OCI-LY1 (cell line): ENCODE data around the gene SLCO3A1.

Source experiments
- H2AFZ ChIP-seq: fragments of 200-600 bp; sonication (generic), shearing (Covaris generic); 2 replicates; pipeline ENCODE4 v1.6.0; 2014; ENCODE audit warnings: antibody characterized with exemption, mild to moderate bottlenecking, low read length
- H3F3A ChIP-seq: fragments of 200-600 bp; sonication (generic), shearing (Covaris generic); 2 replicates; pipeline ENCODE4 v1.6.0; 2014; ENCODE audit warnings: mild to moderate bottlenecking, antibody characterized with exemption, low read length, moderate library complexity; ENCODE audit not compliant: insufficient read depth
- H3K27ac ChIP-seq: fragments of 200-600 bp; sonication (generic); 2 replicates; pipeline ENCODE4 v1.5.1; 2014; ENCODE audit warnings: low read length, mixed run types, mild to moderate bottlenecking, low read depth; ENCODE audit not compliant: poor library complexity, severe bottlenecking
- H3K27me3 ChIP-seq: fragments of 200-600 bp; sonication (generic); 2 replicates; pipeline ENCODE4 v1.6.0; 2014; ENCODE audit warnings: antibody characterized with exemption, mild to moderate bottlenecking, low read length, moderate library complexity; ENCODE audit not compliant: insufficient read depth
- H3K36me3 ChIP-seq: fragments of 200-600 bp; sonication (generic); 2 replicates; pipeline ENCODE4 v1.6.1; 2014; ENCODE audit warnings: mild to moderate bottlenecking, antibody characterized with exemption, low read length, moderate library complexity, mixed read lengths; ENCODE audit not compliant: insufficient read depth
- H3K4me1 ChIP-seq: fragments of 200-600 bp; sonication (generic); 2 replicates; pipeline ENCODE4 v1.5.1; 2014; ENCODE audit warnings: mild to moderate bottlenecking, low read length, moderate library complexity; ENCODE audit not compliant: insufficient read depth, severe bottlenecking
- H3K4me2 ChIP-seq: fragments of 200-600 bp; sonication (generic), shearing (Covaris generic); 2 replicates; pipeline ENCODE4 v1.6.1; 2014; ENCODE audit warnings: low read length
- H3K4me3 ChIP-seq: fragments of 200-600 bp; sonication (generic); 2 replicates; pipeline ENCODE4 v1.5.1; 2014; ENCODE audit warnings: low read length, low read depth, mild to moderate bottlenecking, mixed read lengths; ENCODE audit not compliant: poor library complexity, severe bottlenecking
- H3K79me2 ChIP-seq: fragments of 200-600 bp; shearing (Covaris generic); 2 replicates; pipeline ENCODE4 v1.6.1; 2016; ENCODE audit warnings: mixed run types, low read length, mixed read lengths; ENCODE audit not compliant: insufficient read depth
- H3K9ac ChIP-seq: fragments of 200-600 bp; sonication (generic), shearing (Covaris generic); 2 replicates; pipeline ENCODE4 v1.6.1; 2014; ENCODE audit warnings: mild to moderate bottlenecking, low read length, mixed read lengths
- H3K9me2 ChIP-seq: fragments of 200-600 bp; sonication (generic), shearing (Covaris generic); 2 replicates; pipeline ENCODE4 v1.6.1; 2014; ENCODE audit warnings: low read depth, mild to moderate bottlenecking, low read length, mixed read lengths
- H3K9me3 ChIP-seq: fragments of 200-600 bp; shearing (Covaris generic); 2 replicates; pipeline ENCODE4 v1.6.1; 2014; ENCODE audit warnings: low read length, mixed read lengths
- H4K20me1 ChIP-seq: fragments of 200-600 bp; sonication (generic), shearing (Covaris generic); 2 replicates; pipeline ENCODE4 v1.6.0; 2016; ENCODE audit warnings: mild to moderate bottlenecking, low read length; ENCODE audit not compliant: insufficient read depth
- CTCF ChIP-seq: fragments of 200-600 bp; sonication (generic), shearing (Covaris generic); IDR thresholded peaks from 2 replicates; pipeline ENCODE4 v1.5.1; 2017; ENCODE audit warnings: mild to moderate bottlenecking, antibody characterized with exemption, low read length, moderate library complexity, mixed read lengths
- EZH2 ChIP-seq: fragments of 200-600 bp; sonication (generic), shearing (Covaris generic); IDR thresholded peaks from 2 replicates; pipeline ENCODE4 v1.8.0; 2017; ENCODE audit warnings: borderline replicate concordance, mixed run types, mild to moderate bottlenecking, antibody characterized with exemption, low read length, moderate library complexity, mixed read lengths

The SLCO3A1 gene

DNA sequence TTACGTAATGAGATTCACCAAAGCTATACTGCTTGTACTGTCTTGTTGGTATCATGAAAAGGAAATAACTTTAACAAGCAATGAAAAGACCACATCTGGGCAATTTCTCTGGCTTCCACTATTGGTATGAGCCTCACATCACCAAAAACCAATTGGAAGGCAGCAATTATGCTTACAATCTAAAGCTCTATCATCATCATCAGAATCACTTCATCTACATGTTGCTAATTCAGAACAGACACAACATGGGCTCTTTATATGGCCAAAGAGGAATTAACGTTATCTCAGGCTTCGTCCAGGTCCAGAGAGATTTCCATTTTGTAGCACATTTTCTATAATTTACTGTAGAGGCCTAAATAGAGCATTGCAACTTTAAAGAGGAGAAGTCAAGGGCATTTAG is 36.6 kb upstream of the SLCO3A1 start:
- H3K27ac ChIP-seq: no peak overlapping the region
- H3K9ac ChIP-seq: no peak overlapping the region
- no peaks in the 10 kb centered on the region for H3F3A ChIP-seq
- no peaks in the 10 kb centered on the region; the same call in 1 of the 2 replicates for H3K27me3 ChIP-seq
- TF ChIP-seq CTCF: no peak
- no peak for TF ChIP-seq EZH2
- no peaks in the 10 kb centered on the region for H3K9me2 ChIP-seq
- H3K79me2 ChIP-seq: no peaks in the 10 kb centered on the region
- H4K20me1 ChIP-seq: no peaks in the 10 kb centered on the region
- no peak overlapping the region for H3K4me3 ChIP-seq
- H3K9me3 ChIP-seq: no peaks in the 10 kb centered on the region; the same call in 1 of the 2 replicates
- no peaks in the 10 kb centered on the region for H3K36me3 ChIP-seq
- H2AFZ ChIP-seq: no peak overlapping the region
- no peaks in the 10 kb centered on the region for H3K4me1 ChIP-seq
- H3K4me2 ChIP-seq: no peak overlapping the region

- no peak overlapping the region for H2AFZ ChIP-seq
- no peaks in the 10 kb centered on the region for H3K36me3 ChIP-seq
- H3K4me1 ChIP-seq: no peaks in the 10 kb centered on the region
- no peaks in the 10 kb centered on the region for H3K79me2 ChIP-seq
- no peak overlapping the region for H3K4me3 ChIP-seq
- no peaks in the 10 kb centered on the region for H3K9me2 ChIP-seq
- H3K9me3 ChIP-seq: no peaks in the 10 kb centered on the region
- TF ChIP-seq CTCF (no peak), EZH2 (no peak)
- no peaks in the 10 kb centered on the region for H3F3A ChIP-seq
- no peaks in the 10 kb centered on the region for H3K27me3 ChIP-seq
- no peaks in the 10 kb centered on the region for H4K20me1 ChIP-seq
- no peak overlapping the region for H3K4me2 ChIP-seq
- no peak overlapping the region for H3K9ac ChIP-seq
- H3K27ac ChIP-seq: no peak overlapping the region
Observed at GRCh38 chr15:91821458-91821857, 32.0 kb upstream of the SLCO3A1 start.

DNA sequence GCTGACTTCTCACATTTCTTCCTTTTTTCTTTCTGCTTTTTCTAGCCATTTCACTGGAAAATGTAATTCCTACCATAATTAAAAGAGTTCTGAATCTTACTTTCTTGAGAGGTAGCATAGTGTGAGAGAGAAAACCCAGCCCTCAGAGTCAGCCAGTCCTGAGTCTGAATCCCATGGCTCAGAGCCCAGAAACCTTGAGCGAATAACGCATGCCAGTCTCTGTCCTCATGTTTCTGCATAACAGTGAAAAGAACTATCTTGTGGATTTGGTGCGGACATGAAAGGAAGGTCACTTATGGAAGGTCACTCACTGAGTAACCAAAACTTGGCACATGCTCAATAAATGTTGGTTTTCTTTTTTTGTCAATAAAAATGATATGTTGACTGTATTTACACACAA is 29.3 kb upstream of the SLCO3A1 start:
- H3K9me3 ChIP-seq: no peaks in the 10 kb centered on the region
- H3K27me3 ChIP-seq: no peaks in the 10 kb centered on the region
- no peak overlapping the region for H2AFZ ChIP-seq
- no peak overlapping the region for H3K27ac ChIP-seq
- no peaks in the 10 kb centered on the region for H4K20me1 ChIP-seq
- H3K4me2 ChIP-seq: no peak overlapping the region
- H3F3A ChIP-seq: no peaks in the 10 kb centered on the region
- no peak overlapping the region for H3K9ac ChIP-seq
- TF ChIP-seq CTCF: no peak
- TF ChIP-seq EZH2: no peak
- no peaks in the 10 kb centered on the region for H3K9me2 ChIP-seq
- no peaks in the 10 kb centered on the region for H3K79me2 ChIP-seq
- no peak overlapping the region for H3K4me3 ChIP-seq
- no peaks in the 10 kb centered on the region for H3K4me1 ChIP-seq
- H3K36me3 ChIP-seq: no peaks in the 10 kb centered on the region
